HG03039 (cell line): ENCODE measurements around the gene JRKL.
"Not testable (repeated sequence)": the region's sequence is repeated elsewhere in the genome, so short reads cannot be mapped to it uniquely, and the experiment has no call there.

Experiments
- ATAC-seq: cut with Tn5 transposase; IDR thresholded peaks from one replicate; pipeline ENCODE4 v1.9.1; 2021; ENCODE audit warnings: mild to moderate bottlenecking, moderate library complexity; ENCODE audit not compliant: unreplicated experiment

Gene JRKL

DNA sequence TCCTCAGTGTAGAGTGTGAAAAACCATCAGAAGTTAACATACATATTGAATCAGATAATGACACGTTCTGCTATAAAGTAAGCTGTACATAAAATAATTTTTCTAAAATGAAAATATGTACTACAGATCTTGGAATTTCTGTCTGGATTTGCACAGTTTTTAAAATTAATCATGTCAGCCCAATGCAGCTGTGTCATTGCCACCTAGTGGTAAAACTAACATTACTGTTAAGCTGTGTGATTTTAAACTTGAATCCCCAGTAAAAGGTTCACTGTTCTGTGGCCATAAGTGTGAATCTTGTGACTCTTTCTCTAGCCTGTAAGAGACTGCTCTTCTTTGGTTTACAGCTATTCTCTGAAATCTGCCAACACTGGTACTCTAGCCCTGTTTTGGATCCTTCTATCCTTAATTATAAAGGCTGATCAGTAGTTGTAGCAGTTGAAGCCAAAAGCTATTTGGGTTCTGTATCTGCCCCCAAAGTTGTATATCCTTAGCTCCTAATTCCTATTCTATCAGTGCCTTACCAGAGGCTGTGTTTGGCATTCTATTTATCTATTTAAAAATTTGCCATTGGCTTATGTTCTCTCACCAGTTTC is 4.0 kb downstream of the JRKL start:
- ATAC-seq, result no peak

DNA sequence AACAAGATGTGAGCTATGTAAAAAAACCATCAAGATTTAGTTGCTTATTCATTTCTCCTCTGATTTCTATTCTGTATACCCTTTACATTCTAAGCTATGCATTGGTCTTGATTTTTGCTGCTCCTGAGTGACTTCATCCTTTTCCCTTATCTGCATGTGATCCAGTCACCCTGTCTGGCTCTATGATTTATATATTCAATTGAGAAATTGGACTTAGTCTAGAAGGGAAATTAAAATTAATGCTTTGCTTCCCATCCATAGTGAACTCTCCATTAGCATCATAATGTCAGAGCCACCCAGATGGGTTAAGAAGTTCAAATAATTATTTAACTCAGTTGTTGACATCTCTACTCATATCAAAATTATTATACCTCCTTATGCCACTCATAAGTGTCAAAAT is 5.0 kb downstream of the JRKL start:
- ATAC-seq, result no peak

DNA sequence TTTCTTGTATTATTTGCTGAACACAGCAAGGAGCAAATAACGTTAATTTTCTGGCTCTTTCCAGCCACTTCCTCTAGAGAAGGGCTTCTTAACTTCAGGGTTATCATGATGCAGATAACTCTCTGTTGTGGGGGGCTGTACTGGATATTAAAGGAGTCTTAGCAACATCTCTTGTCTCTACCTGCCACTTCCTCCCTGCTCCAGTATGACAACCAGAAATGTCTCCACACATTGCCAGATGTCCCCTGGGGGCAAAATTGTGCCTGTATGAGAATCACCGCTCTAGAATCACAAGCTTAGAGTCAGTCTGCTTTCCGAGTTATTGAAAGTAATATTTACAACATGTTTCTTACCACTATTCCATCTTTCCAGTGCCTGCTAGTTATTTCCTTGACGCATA is 6.8 kb downstream of the JRKL start:
- no peak for ATAC-seq

DNA sequence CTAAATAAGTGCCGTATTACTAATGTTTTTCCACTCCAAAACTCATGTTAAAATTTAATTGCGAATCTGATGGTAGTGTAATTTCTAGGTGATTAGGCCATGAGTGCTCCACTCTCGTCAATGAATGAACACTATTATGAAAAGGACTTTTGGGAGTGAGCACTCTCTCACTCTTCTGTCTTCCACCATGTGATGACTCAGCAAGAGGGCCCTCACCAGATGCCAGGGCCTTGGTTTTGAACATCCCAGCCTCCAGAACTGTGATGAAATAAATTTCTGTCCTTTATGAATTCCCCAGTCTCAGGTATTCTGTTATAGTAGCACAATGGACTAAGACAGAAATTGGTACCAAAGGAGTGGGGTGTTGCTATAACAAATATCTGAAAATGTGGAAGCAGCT is 8.1 kb downstream of the JRKL start:
- ATAC-seq, result no peak

GRCh38 chr11:96400697-96401096 is 10.9 kb downstream of the JRKL start:
- ATAC-seq, result no peak

GRCh38 chr11:96411412-96411811 is 21.6 kb downstream of the JRKL start:
- not testable (repeated sequence) for ATAC-seq

GRCh38 chr11:96412761-96413381 is 23.1 kb downstream of the JRKL start:
- ATAC-seq, result no peak

GRCh38 chr11:96413408-96413807 is 23.6 kb downstream of the JRKL start:
- ATAC-seq, result no peak

- no peak for ATAC-seq
Measured at GRCh38 chr11:96424693-96425092, 34.9 kb downstream of the JRKL start.

DNA sequence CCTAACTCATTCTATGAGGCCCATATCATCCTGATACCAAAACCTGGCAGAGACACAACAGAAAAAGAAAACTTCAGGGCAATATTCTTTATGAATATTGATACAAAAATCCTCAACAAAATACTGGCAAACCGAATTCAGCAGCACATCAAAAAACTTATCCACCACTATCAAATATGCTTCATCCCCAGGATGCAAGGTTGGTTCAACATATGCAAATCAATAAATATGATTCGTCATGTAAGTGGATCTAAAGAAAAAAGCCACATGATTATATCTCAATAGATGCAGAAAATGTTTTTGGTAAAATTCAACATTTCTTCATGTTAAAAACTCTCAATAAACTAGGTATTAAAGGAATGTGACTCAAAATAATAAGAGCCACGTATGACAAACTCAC is 40.9 kb downstream of the JRKL start:
- no peak for ATAC-seq

- ATAC-seq, result not testable (repeated sequence)
Measured at GRCh38 chr11:96432654-96433053, 42.8 kb downstream of the JRKL start.
